ENCODE measurements around the gene MEIS1. TPM values are rescaled to one million over a fixed set of nuclear protein-coding genes. Genes with fewer than 3 reads are reported as not detected.

MEIS1 gene
- total RNA-seq, 6 experiments from 2014 or later: 3.1 to 8.8 (median 4.2) TPM

- Histone ChIP-seq H3K27ac (peak overlapping the region; percentile 5 to 62 (median 40)), H3K4me3 (peak overlapping the region in 1 of 3 donors; percentile 31), H3K4me1 (peaks cover 0 to 28% (median 1%) of the 10 kb centered on the region in 4 donors), H3K9me3 (no peaks in the 10 kb centered on the region), H3K36me3 (no peaks in the 10 kb centered on the region), H3K27me3 (no peaks in the 10 kb centered on the region)
- WGBS (ENCODE audit: insufficient coverage, low coverage, low lambda C conversion rate, missing lambda C conversion rate): 21% methylated on average over 14 of the region's 14 CpGs
- peak in 1 of 3 donors; percentile 24 for DNase-seq
- TF ChIP-seq POLR2A (IDR thresholded peaks at IDR 0.05) (no peak), CTCF (IDR thresholded peaks at IDR 0.05) (no peak)
- peak; percentile 71 to 77 (median 72) for ATAC-seq
- intact Hi-C loops (cut with DNase I): no loop called here
Observed at GRCh38 chr2:66555501-66556324, 120.8 kb downstream of the MEIS1 start.

GRCh38 chr2:66559672-66560071 lies 124.7 kb downstream of the MEIS1 start:
- no peak for DNase-seq
- no peak overlapping the region for H3K27ac ChIP-seq

GRCh38 chr2:66560683-66561082 lies 125.8 kb downstream of the MEIS1 start:
- Histone ChIP-seq H3K4me1 (peaks cover 0 to 49% (median 0%) of the 10 kb centered on the region in 4 donors), H3K36me3 (no peaks in the 10 kb centered on the region), H3K27me3 (no peaks in the 10 kb centered on the region), H3K27ac (no peak overlapping the region), H3K4me3 (no peak overlapping the region), H3K9me3 (no peaks in the 10 kb centered on the region)
- TF ChIP-seq CTCF (IDR thresholded peaks at IDR 0.05) (no peak), POLR2A (IDR thresholded peaks at IDR 0.05) (no peak)
- no peak for DNase-seq
- intact Hi-C loops (cut with DNase I): no loop called here
- ATAC-seq: no peak
- WGBS (ENCODE audit: insufficient coverage, low coverage, low lambda C conversion rate, missing lambda C conversion rate): 84% methylated on average over 2 of the region's 2 CpGs

More at GRCh38 chr2:66559672-66560071, 124.7 kb downstream of the MEIS1 start:
- H3K4me1 ChIP-seq: peaks cover 0 to 39% (median 0%) of the 10 kb centered on the region in 4 donors
- no peaks in the 10 kb centered on the region for H3K9me3 ChIP-seq
- H3K4me3 ChIP-seq: no peak overlapping the region
- intact Hi-C loops (cut with DNase I): no loop called here
- no peaks in the 10 kb centered on the region for H3K36me3 ChIP-seq
- TF ChIP-seq POLR2A (IDR thresholded peaks at IDR 0.05) (no peak), CTCF (IDR thresholded peaks at IDR 0.05) (no peak)
- no peaks in the 10 kb centered on the region for H3K27me3 ChIP-seq
- ATAC-seq: no peak
- WGBS (ENCODE audit: insufficient coverage, low coverage, low lambda C conversion rate, missing lambda C conversion rate): 100% methylated on average over 1 of the region's 1 CpG

GRCh38 chr2:66561645-66562303 lies 126.8 kb downstream of the MEIS1 start:
- peak overlapping the region in 2 of 3 donors; percentile 3 to 17 for H3K27ac ChIP-seq
- DNase-seq (no peak), ATAC-seq (peak; percentile 58 to 79 (median 71))
- no peaks in the 10 kb centered on the region for H3K27me3 ChIP-seq
- H3K4me1 ChIP-seq: peaks cover 0 to 43% (median 0%) of the 10 kb centered on the region in 4 donors
- TF ChIP-seq POLR2A (IDR thresholded peaks at IDR 0.05): no peak
- no peak for TF ChIP-seq CTCF (IDR thresholded peaks at IDR 0.05)
- H3K36me3 ChIP-seq: no peaks in the 10 kb centered on the region
- intact Hi-C loops (cut with DNase I): no loop called here
- H3K4me3 ChIP-seq: no peak overlapping the region
- WGBS (ENCODE audit: insufficient coverage, low coverage, low lambda C conversion rate, missing lambda C conversion rate): 21% methylated on average over 3 of the region's 3 CpGs
- no peaks in the 10 kb centered on the region for H3K9me3 ChIP-seq
